MM.1S (cell line): ENCODE results near the gene PICALM.

Source experiments
- EZH2phosphoT487 ChIP-seq: fragments of 300-600 bp; sonication (generic); IDR thresholded peaks from 2 replicates; pipeline ENCODE4 v1.6.1; 2018; ENCODE audit warnings: antibody characterized with exemption, low read length
- TF ChIP-seq, protein P1 (sequence below): fragments of 300-600 bp; sonication (generic); IDR thresholded peaks from 2 replicates; pipeline ENCODE4 v1.5.1; 2016; ENCODE audit warnings: antibody characterized with exemption, low read length, mixed read lengths

DNA sequence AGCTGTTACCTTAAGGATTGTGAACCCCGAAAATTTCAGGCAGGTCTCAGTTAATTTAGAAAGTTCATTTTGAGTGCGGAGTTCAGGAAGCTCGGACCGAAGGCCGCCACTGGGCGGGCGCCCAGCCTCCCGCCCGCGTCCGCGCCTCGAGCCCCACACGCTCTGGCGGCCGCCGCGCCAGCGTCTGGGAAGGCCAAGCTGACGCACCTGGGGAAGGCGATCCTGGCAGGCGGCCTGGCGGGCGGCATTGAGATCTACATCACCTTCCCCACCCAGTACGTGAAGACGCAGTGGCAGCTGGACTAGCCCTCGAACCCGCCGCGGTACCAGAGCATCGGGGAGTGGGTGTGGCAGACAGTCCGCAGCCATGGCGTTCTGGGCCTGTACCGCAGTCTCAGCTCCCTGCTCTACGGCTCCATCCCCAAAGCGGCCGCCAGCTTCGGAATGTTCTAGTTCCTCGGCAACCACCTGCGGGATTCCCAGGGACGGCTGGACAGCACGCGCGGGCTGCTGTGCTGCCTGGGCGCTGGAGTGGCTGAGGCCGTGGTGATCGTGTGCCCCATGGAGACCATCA is 134.2 kb downstream of the PICALM start:
- TF ChIP-seq, protein P1, sequence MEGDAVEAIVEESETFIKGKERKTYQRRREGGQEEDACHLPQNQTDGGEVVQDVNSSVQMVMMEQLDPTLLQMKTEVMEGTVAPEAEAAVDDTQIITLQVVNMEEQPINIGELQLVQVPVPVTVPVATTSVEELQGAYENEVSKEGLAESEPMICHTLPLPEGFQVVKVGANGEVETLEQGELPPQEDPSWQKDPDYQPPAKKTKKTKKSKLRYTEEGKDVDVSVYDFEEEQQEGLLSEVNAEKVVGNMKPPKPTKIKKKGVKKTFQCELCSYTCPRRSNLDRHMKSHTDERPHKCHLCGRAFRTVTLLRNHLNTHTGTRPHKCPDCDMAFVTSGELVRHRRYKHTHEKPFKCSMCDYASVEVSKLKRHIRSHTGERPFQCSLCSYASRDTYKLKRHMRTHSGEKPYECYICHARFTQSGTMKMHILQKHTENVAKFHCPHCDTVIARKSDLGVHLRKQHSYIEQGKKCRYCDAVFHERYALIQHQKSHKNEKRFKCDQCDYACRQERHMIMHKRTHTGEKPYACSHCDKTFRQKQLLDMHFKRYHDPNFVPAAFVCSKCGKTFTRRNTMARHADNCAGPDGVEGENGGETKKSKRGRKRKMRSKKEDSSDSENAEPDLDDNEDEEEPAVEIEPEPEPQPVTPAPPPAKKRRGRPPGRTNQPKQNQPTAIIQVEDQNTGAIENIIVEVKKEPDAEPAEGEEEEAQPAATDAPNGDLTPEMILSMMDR: no peak
- TF ChIP-seq EZH2phosphoT487: no peak
